ENCODE results near the gene MLH3.

DNA sequence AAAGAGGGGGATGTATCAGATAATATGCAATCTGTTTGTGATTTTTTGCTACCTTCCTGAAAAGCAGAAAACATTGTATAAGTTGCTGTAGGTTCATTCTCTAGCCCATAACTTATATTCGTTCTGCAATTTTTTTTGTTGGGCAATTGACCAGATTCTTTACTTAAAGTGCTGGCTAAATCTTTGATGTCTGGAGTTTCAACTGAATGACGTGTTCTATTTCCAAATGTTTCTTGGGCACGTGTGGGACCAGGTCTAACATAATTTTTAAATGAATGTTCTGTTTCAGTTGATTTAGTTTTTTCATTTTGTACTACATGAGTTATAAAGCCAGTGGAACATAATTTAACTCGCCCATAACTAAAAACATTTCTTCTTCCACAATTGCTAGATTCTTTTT, 3.8 kb downstream of the MLH3 start:
- TF ChIP-seq CTCF (IDR thresholded peaks at IDR 0.05 in 4 of 5, conservative IDR thresholded peaks at IDR 0.05 in 1 of 5): no peak
- TF ChIP-seq POLR2A (IDR thresholded peaks at IDR 0.05): no peak
